ENCODE results near the gene MEDAG. TPM values are rescaled to one million over a fixed set of nuclear protein-coding genes. Genes with fewer than 3 reads are reported as not detected.

The MEDAG gene
- total RNA-seq, 1 donor from 2014 or later = 28.0 TPM

- DNase-seq (ENCODE audit: low read depth in 2 of 2) = no peak
These were observed 51.3 kb downstream of the MEDAG start for GRCh38 chr13:30957258-30957943.

GRCh38 chr13:30959678-30960077 is 53.6 kb downstream of the MEDAG start:
- no peak for DNase-seq (ENCODE audit: low read depth in 2 of 2)

GRCh38 chr13:30963791-30964190 is 57.7 kb downstream of the MEDAG start:
- DNase-seq (ENCODE audit: low read depth in 2 of 2) = no peak

- no peak for DNase-seq (ENCODE audit: low read depth in 2 of 2)
These were observed 59.3 kb downstream of the MEDAG start for GRCh38 chr13:30965380-30965779.

- DNase-seq (ENCODE audit: low read depth in 2 of 2) = no peak
These were observed 60.0 kb downstream of the MEDAG start for GRCh38 chr13:30966101-30966500.

- DNase-seq (ENCODE audit: low read depth in 2 of 2) = no peak
These were observed 62.8 kb downstream of the MEDAG start for GRCh38 chr13:30968846-30969245.

- no peak for DNase-seq (ENCODE audit: low read depth in 2 of 2)
These were observed 65.5 kb downstream of the MEDAG start for GRCh38 chr13:30971575-30971974.

- no peak for DNase-seq (ENCODE audit: low read depth in 2 of 2)
These were observed 66.9 kb downstream of the MEDAG start for GRCh38 chr13:30972888-30973377.

GRCh38 chr13:30974350-30974749 is 68.3 kb downstream of the MEDAG start:
- DNase-seq (ENCODE audit: low read depth in 2 of 2) = no peak

Other genes with a start within 250 kb of the MEDAG start
- 0.25 and 0.26 TPM in 2 replicates for gene ALOX5AP, start 170.7 kb upstream of the MEDAG start, total RNA-seq
- gene TEX26, start 26.4 kb downstream of the MEDAG start, total RNA-seq = not detected in 2 replicates

All from dermis microvascular lymphatic vessel endothelial cell (primary cell).